GM18499 (cell line): ENCODE data around the gene WHRN.
A peak's percentile ranks its signal among the peaks of the same experiment; 100 is the strongest.

Source experiments
- ATAC-seq: cut with Tn5 transposase; IDR thresholded peaks from one replicate; pipeline ENCODE4 v1.9.1; 2021; ENCODE audit warnings: moderate number of reproducible peaks; ENCODE audit not compliant: insufficient read depth, unreplicated experiment

WHRN gene

DNA sequence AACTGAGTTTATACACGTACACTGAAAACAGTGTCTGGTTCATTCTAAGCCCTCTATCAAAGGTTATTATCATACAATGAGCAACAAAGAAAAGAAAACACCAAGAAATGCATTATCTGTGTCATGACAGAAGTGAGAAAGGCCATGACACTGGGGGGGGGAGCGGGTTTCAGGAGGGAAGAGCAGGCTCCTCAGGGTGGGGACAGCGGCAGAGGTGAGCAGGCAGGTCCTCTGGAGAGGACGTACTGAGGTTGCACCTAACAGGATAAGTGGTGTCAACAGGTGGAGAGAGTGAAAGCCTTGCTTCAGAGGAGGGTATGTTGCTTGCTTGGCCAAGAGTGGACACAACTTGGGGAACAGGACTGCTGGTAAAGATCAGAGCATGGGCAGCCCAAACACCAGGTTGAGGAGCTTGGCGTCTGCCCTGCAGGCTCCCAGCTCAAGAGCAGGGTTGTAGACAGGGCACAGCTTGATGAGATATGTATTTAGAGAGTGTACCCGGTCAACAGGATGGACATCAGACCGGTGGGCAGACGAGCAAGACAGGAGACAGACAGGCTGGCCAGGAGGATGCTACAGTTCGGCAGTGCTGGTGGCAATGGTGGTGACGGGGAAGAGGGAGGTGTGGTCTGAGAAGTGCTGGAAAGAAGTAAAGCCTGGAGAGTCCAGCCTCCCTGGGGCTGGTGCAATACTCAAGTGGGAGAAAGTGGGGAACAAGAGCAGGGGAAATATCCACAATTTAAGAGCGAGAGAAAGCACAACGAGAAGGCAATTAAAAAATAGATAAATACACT is 10.3 kb downstream of the WHRN start:
- no peak for ATAC-seq

DNA sequence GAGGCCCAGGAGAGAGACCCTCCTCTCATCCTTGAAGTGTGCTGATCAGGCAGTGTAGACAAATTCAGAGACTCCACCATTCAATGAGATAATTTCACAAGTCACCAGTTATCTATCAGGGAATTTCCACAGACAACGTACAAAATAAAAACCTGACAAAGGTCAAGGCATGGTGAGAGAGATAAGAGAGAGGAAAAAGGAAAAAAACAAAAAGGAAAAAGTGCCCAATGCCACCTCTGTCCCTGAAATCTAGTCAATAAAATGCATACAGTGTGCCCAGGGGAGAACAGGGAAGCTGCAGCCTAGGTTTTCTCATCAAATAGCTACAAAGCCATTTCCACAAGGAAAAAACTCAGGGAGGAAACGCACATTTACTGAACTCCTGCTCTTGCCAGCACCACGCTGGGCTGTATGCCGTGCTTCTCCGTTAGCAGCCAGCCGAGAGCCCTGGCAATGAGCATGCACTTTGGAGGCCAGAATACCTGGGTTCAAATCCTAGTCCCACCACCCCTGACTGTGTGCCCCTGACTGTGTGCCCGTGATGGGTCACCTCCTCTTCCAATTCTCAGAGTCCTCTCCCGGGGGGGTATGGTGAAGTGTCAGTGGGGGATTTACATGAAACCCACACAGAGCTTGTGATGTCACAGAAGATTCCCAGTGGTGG is 11.6 kb downstream of the WHRN start:
- no peak for ATAC-seq

DNA sequence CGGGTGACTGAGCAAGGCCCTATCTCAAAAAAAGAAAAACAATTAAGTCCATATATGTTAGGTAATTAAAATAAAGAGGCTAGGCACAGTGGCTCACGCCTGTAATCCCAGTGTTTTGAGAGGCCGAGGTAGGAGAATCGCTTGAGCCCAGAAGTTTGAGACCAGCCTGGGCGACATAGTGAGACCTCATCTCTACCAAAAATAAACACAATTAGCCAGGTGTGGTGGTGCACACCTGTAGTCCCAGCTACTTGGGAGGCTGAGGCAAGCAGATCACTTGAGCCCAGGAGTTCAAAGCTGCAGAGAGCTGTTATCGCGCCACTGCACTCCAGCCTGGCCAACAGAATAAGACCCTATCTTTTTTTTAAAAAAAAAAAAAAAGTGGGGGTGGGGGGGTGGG is 12.3 kb downstream of the WHRN start:
- no peak for ATAC-seq

DNA sequence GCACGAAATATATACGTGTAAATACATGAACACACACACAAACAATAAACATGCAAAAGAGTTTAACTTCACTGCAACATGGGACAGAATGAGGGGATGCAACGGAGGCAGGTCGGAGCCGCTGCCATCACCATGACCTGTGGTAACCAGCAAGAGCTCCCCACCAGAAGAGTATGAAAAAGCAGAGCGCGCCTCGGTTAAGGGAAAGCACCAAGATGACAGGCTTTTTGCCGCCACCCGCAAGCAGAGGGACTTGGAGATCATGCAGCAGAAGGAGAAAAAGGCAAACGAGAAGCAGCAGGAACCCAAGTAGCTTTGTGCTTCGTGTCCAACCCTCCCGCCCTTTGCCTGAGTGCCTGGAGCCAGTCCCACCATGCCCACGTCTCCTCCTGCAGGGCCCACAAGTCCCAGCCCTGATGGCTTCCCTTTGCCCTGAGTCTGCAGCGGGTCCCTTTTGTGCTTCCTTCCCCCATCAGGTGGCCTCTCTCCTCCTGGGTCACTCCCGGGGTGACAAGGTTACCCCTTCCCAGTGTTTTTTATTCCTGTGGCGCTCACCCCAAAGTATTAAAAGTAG is 13.8 kb downstream of the WHRN start:
- no peak for ATAC-seq

DNA sequence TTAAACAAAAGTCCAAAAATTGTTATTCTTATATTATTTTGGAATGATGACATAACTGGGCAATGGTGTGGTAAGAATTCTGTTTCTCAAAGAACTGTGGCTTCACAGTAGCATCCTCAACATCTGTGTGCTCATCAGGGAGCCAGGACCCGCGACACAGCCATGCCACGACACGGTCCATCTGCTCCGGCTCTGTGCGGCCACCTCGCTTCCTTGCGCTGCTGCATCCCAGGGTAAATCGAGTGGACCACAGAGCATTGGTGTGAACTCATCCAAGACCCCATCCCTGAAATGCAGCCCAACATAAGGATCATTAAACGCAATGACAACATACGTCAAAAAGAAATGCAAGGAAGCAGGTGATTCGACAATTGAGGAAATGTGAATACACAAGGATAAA is 15.3 kb downstream of the WHRN start:
- ATAC-seq, result no peak

DNA sequence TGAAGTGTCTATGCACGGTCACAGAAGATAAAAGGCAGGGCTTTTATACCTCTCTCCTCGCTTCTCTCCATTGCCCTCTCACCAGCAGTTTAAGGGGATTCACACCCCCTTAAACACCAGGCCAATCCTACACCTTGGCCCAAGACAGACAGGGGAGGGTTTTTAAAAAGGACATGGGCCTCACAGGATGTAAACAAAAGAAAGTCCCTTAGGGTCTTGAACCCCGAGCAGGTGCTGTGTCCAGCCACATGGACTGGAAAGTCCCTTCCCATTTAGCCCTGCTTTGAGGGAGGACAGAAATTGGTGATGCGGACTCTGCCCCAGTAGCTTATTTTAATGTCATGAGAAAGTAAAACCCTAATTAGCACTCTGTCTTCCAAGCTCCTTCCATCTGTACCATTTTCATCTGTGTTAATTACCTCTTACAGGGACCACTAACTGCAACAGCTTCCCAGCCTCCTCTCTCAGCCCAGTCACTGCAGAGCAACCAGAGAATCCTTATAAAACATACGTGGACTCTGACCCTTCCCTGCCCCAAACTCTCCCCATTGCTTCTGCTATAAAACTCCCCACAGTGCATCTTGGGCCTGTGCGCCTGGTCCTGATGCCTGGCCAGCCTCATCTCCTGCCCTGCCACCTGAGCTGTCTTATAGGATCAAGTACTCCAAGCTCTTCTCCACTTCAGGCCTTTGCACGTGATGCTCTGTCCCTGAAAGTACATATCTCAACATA is 16.7 kb downstream of the WHRN start:
- no peak for ATAC-seq

DNA sequence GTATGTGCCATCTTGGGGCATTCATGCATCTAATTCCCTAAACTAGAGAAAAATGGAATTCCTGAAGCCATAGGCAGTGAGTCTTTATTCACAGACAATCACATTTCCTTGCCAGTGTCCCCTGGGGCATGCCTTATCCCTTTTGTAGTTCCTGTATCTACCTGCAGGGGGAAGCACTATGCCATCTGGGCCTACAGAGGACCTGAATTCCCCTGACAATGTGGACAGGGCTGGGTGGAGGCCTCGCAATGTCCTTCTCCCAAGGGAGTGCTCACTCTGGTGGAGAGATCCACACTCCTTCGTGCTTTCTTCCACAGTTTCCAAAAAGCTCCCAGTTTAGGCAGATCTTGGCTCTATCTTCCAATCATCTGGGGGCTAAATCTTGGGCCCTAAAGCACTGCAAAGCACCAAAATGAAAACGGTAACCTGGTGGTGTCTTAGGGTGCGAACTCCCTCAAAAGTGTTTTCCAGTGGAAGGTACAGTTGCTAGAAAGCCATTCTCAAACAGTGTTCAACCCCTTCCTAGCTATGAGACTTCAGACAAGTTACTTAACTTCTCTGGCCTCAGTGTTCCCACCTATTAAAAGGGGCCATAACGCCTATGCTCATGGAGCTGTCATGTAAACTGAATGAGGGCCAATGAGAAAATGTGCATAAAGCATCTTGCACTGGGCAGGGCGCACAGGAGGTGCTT is 17.5 kb downstream of the WHRN start:
- no peak for ATAC-seq

DNA sequence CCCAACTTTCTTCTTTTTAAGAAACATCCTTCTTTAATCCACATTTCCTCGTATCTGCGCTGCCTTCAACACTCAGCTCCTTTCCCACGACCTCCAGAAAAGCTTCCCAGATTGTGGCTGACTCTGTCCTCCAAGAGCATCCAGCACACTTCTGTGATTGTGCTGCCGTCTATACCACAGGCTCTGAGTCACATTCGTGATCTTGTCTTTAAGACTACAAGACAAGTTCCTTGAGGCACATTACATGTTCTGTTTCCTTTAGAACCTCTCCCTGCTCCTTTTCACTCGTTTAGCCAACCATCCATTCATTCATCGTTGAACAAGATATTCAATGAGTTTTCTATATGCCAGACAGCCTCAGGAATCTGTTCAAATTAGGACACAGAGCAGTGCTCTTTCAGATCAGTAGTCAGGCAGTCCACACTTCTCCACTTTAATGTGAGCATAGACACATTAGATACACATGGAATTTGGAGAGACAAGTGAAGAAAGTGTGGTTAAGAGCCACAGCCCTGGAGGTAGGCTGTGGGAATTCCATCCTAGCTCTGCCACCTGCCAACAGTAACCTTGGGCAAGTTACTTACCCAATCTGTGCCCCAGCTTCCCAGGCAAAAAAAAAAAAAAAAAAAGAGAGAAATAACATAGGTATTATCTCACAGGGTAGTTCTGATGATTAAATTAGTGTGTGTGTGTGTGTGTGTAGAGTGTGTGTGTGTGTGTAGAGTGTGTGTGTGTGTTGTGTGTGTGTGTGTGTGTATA is 18.9 kb downstream of the WHRN start:
- ATAC-seq, result no peak

DNA sequence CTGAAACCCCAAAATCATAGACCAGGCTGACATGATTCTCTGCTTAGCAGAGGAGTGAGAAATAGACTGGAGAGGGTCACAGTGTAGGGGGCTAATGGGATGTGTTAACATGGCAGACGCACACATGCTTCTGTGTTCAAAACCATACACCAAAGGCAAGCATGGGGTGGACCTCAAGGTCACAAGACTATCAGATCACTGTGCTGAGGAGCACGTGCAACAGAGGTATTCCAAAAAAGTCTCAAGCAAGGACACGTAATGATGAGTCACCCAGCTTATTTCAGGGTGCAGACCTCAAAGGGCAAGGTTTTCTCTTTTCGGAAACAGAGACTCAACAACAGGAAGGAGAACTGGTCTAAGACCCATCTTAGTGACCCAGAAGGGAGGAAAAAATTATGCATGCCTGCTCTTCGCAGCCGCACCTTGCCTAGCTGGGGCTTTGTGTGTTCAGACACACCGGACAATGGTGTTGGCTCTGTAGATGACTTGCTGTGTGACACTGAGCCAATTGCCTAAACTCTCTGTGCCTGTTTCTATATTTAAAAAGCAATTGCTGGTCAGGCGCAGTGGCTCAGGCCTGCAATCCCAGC is 20.3 kb downstream of the WHRN start:
- ATAC-seq, result peak; percentile 62

DNA sequence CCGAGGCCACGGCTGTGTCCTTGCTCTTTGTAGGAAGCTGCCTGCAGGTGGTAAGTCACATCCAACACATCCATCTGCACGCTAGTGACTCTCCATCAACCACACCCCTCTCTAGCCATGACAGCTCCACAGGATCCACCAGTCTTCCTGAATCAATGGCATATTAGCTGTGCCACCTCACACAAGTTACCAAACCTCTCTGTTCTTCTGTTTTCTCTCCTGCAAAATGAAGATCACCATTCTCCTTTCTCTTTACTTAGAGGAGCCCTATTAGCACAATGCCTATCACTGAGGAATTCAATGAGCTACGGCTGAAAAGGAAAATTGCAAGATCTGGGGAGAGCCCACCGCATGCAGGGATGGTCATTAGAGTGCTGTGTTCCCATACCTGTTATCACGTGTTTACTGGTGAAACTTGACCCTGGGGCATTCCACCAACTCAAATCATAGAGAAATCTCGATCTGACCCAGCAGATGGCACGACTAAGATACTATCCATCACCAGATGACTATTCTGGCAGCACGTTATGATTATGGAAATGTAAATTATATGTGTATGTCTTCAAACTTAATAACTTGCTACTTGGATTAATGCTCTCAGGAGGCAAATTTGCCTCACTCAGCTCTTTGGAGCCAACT is 20.9 kb downstream of the WHRN start:
- ATAC-seq, result no peak

DNA sequence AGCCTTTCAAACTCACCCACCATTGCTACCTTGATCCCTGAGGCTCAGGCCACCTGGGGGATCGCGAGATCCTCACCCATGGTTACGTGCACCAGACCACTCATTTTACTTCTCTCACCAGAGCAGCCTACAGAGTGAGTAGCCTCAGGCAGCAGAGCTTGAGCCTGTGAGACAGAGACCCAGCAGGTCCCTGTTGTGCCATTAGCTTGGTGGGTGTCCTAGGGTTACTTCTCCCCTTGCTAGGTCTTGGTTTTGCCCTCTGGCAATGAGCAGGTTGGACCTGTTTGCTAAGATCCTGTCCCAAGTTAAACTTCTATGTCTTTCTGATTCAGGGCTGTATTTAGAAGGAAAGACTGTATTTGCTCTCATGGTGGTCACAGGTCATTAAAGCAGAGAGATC is 21.8 kb downstream of the WHRN start:
- ATAC-seq, result no peak

DNA sequence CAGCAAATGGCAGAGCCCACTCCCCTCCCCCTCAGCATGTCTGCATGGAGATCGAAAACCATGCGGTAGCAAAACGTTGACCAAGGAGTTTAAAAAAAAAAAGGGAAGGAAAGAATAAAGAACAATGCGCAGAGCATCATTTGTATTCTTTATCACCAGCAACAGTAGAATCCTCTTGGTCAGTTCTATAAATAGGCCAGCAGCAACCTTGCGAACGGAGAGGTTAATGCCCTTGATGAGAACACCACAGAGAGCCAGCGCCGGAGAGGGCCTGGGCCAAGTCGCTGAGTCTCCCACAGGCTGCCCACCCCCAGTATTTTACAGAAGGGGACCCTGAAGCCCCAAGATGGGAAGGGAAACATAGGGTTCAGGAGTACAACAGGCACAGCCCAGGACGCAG is 22.7 kb downstream of the WHRN start:
- ATAC-seq, result no peak

DNA sequence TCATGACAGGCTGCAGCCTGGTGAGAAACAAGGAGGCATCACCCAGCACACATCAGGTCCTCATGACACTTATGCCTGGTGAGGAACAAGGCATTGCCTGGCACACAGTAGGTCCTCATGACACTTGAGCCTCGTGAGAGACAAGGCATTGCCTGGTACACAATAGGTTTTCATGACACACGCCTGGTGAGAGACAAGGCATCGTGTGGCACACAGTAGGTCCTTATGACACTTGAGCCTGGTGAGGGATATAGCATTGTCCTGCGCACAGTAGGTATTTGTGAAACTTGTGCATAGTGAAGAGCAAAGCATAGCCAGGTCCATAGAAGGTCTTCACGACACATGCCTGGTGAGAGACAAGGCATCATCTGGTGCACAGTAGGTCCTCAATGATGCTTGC is 23.5 kb downstream of the WHRN start:
- ATAC-seq, result no peak

DNA sequence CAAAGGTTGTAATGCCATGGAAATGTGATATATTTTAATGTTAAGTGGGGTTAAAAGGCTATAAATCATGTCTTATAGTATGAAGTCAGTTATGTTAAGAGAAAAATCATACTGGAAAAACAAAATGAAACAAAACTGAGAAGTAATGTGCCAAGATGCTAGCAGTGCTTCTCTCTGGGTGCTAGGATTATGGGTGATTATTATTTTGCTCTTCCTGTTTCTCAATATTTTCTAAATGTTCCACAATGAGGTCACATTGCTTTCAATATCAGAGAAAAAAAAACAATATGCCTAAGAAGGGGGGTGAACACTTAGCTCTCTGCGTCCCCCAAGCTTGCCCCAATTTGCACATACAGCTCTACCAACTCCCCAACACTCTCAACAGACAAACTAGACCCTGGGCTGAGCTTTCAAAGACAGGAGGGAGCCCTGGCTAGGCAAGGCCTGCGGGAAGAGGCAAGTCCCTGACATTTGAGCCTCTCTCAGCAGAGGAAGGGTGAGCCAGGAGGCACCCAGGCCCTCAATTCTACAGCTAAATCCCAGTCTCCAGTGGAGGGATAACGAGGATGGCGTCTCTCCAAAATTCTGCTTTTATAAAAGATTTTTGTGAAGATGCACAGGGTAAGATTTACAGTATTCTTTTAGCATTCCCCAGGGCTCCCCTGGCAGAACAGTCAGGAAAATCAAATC is 24.4 kb downstream of the WHRN start:
- ATAC-seq, result no peak

DNA sequence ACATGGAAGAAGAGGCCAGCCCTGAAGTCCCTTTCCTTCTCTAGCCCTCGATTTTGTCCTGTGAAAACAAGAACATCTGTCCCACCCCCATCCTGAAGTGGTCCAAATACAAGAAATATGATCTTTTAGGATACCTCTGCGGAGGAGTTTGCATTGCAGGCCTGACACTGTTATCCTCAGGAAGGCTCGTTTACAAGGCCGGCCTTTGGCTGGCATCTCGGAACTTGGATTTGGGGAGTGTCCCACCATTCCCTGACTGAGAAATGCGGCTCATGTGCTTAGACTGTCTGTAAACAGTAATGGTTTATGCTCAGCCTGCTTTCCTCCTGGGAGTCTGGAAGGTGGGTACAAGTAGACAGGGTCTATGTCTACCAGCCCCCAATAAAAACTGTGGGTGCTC is 26.4 kb downstream of the WHRN start:
- no peak for ATAC-seq

DNA sequence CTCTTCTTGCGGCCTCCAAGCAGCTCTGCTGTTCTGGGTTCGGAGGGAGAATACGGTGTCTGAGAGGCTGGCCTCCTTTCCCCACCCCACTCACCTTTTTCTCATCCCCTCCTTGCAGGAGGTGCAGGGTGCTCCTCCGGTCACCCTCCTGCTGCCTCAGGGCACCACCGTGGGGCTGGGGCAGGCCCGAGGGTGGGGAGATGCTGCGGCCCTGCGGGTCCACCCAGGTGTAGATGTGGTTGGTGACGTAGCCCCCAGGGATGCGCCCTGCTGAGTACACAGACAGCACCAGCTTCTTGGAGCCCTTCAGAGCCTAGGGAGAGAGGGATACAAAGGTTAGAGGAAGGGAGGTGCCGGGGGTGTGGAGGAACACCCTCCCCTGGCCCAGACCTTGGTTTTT is 26.8 kb downstream of the WHRN start:
- ATAC-seq, result no peak

DNA sequence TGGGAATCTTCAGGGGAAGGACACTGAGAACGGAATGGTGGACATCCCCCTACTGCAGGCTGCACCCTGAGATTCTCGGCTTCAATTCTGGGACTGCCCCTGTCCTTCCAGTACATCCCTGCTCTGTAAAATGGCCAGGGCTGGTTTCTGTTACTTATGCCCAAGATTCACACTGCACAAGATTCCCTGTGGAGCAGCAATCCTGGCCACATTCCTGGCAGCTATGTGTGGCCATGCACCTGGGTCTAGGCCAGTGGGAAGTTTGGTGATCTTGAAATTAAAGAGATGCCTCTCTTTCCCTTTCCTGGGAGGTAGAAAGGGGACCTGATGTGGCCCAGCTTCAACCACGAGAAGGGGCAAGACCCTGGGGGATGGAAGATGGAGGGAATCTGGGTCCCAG is 27.6 kb downstream of the WHRN start:
- no peak for ATAC-seq

DNA sequence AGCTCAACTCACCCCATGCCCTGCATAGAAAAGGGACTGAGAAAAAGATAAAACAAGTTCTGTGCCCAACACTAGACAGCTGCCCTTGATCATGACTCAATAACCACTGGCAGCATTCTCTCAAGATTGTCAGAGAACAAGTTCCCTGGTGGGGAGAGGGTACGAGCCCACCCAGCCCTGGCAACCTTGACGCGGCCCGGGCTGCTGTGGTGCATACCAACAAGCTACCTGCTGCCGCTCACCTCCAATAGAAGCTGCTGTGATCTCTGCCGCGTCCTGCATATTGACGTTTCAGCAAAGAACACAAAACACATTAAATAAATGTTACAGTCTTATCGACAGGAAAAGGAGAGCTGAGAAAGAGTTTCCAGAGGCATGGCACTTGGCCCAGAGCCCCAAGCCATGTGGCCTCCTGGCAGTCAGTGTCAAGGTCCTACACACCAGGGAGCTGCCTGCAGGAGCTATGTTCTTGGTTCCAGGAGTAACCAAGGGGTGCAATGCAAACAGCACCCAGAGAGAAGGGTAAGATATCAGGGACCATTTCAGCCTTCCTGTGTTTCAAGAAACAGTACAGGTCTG is 28.3 kb downstream of the WHRN start:
- ATAC-seq, result no peak
